MM.1S (cell line): ENCODE data around the gene TSPAN1.

ENCODE experiments used
- DNase-seq: peaks from one replicate; pipeline ENCODE4 v3.0.0-alpha.2; 2015
- H2AFZ ChIP-seq: fragments of 300-600 bp; sonication (generic); 2 replicates; pipeline ENCODE4 v1.6.0; 2016; ENCODE audit warnings: antibody characterized with exemption, low read length
- H3F3A ChIP-seq: fragments of 300-600 bp; sonication (generic); 2 replicates; pipeline ENCODE4 v1.6.1; 2016; ENCODE audit warnings: mild to moderate bottlenecking, antibody characterized with exemption, low read length, moderate library complexity, mixed read lengths; ENCODE audit not compliant: insufficient read depth
- H3K27ac ChIP-seq: fragments of 300-600 bp; sonication (generic); 2 replicates; pipeline ENCODE4 v1.5.1; 2016; ENCODE audit warnings: mild to moderate bottlenecking, low read length
- H3K27me3 ChIP-seq: fragments of 300-600 bp; sonication (generic); replicated peaks from 2 replicates; pipeline ENCODE4 v1.6.0; 2016; ENCODE audit warnings: low read length; ENCODE audit not compliant: insufficient read depth
- H3K36me3 ChIP-seq: fragments of 300-600 bp; sonication (generic); replicated peaks from 2 replicates; pipeline ENCODE4 v1.6.1; 2016; ENCODE audit warnings: mild to moderate bottlenecking, low read length, mixed read lengths; ENCODE audit not compliant: insufficient read depth
- H3K4me1 ChIP-seq: fragments of 300-600 bp; sonication (generic); 2 replicates; pipeline ENCODE4 v1.6.1; 2016; ENCODE audit warnings: low read length, mixed read lengths
- H3K4me2 ChIP-seq: fragments of 300-600 bp; sonication (generic); 2 replicates; pipeline ENCODE4 v1.6.0; 2016; ENCODE audit warnings: low read depth, low read length
- H3K4me3 ChIP-seq: fragments of 300-600 bp; sonication (generic); 2 replicates; pipeline ENCODE4 v1.5.1; 2016; ENCODE audit warnings: low read length, mixed read lengths
- H3K79me2 ChIP-seq: fragments of 300-600 bp; sonication (generic); 2 replicates; pipeline ENCODE4 v1.6.1; 2016; ENCODE audit warnings: mixed run types, low read length, mixed read lengths
- H3K9ac ChIP-seq: fragments of 300-600 bp; sonication (generic); 2 replicates; pipeline ENCODE4 v1.6.1; 2016; ENCODE audit warnings: low read length, mixed read lengths
- H3K9me2 ChIP-seq: fragments of 300-600 bp; sonication (generic); replicated peaks from 2 replicates; pipeline ENCODE4 v1.6.1; 2016; ENCODE audit warnings: mild to moderate bottlenecking, low read length, mixed read lengths; ENCODE audit not compliant: insufficient read depth
- H3K9me3 ChIP-seq: fragments of 300-600 bp; sonication (generic); replicated peaks from 2 replicates; pipeline ENCODE4 v1.6.1; 2016; ENCODE audit warnings: mild to moderate bottlenecking, low read length, mixed read lengths; ENCODE audit not compliant: insufficient read depth
- H4K20me1 ChIP-seq: fragments of 300-600 bp; sonication (generic); 2 replicates; pipeline ENCODE4 v1.6.1; 2016; ENCODE audit warnings: mild to moderate bottlenecking, low read length, moderate library complexity, mixed read lengths; ENCODE audit not compliant: insufficient read depth
- EZH2 ChIP-seq: fragments of 300-600 bp; sonication (generic); optimal IDR thresholded peaks from 2 replicates; pipeline ENCODE3; 2017; ENCODE audit warnings: low read depth, mild to moderate bottlenecking, antibody characterized with exemption, low read length, mixed read lengths
- EZH2phosphoT487 ChIP-seq: fragments of 300-600 bp; sonication (generic); IDR thresholded peaks from 2 replicates; pipeline ENCODE4 v1.6.1; 2018; ENCODE audit warnings: antibody characterized with exemption, low read length
- TF ChIP-seq, protein P1 (sequence below): fragments of 300-600 bp; sonication (generic); IDR thresholded peaks from 2 replicates; pipeline ENCODE4 v1.5.1; 2016; ENCODE audit warnings: antibody characterized with exemption, low read length, mixed read lengths

Gene TSPAN1

DNA sequence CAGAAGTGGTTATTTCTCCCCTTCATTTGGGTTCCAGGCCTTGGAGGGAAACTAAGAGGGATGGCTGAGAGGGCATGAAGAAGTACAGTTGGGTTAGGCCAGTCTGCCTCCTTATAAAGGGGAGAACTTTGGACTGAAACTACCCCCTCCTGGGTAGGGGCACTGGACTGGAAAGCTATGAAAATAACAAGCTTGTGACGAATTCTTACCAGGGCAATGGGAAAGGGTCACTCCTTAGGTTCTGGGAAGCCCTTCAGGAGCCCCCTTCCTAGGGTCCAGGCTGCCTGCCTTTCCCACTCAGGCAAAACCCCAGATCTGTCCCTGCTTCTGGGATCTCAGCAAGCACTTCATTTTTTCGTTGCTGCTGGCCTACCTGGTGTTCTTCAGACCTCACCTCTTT is 11.2 kb downstream of the TSPAN1 start:
- H3K79me2 ChIP-seq = no peaks in the 10 kb centered on the region
- no peak overlapping the region for H3K4me3 ChIP-seq
- no peak overlapping the region for H3K4me2 ChIP-seq
- no peak for DNase-seq
- H3K27ac ChIP-seq = no peak overlapping the region
- TF ChIP-seq, protein P1, sequence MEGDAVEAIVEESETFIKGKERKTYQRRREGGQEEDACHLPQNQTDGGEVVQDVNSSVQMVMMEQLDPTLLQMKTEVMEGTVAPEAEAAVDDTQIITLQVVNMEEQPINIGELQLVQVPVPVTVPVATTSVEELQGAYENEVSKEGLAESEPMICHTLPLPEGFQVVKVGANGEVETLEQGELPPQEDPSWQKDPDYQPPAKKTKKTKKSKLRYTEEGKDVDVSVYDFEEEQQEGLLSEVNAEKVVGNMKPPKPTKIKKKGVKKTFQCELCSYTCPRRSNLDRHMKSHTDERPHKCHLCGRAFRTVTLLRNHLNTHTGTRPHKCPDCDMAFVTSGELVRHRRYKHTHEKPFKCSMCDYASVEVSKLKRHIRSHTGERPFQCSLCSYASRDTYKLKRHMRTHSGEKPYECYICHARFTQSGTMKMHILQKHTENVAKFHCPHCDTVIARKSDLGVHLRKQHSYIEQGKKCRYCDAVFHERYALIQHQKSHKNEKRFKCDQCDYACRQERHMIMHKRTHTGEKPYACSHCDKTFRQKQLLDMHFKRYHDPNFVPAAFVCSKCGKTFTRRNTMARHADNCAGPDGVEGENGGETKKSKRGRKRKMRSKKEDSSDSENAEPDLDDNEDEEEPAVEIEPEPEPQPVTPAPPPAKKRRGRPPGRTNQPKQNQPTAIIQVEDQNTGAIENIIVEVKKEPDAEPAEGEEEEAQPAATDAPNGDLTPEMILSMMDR = no peak
- TF ChIP-seq EZH2phosphoT487 = no peak
- no peak for TF ChIP-seq EZH2
- H3K4me1 ChIP-seq = no peaks in the 10 kb centered on the region
- no peak overlapping the region for H2AFZ ChIP-seq
- H3F3A ChIP-seq = no peaks in the 10 kb centered on the region
- no peaks in the 10 kb centered on the region for H3K36me3 ChIP-seq
- H3K9me3 ChIP-seq = no peaks in the 10 kb centered on the region
- H3K27me3 ChIP-seq = no peaks in the 10 kb centered on the region
- no peak overlapping the region for H3K9ac ChIP-seq
- no peaks in the 10 kb centered on the region for H4K20me1 ChIP-seq
- no peaks in the 10 kb centered on the region for H3K9me2 ChIP-seq

DNA sequence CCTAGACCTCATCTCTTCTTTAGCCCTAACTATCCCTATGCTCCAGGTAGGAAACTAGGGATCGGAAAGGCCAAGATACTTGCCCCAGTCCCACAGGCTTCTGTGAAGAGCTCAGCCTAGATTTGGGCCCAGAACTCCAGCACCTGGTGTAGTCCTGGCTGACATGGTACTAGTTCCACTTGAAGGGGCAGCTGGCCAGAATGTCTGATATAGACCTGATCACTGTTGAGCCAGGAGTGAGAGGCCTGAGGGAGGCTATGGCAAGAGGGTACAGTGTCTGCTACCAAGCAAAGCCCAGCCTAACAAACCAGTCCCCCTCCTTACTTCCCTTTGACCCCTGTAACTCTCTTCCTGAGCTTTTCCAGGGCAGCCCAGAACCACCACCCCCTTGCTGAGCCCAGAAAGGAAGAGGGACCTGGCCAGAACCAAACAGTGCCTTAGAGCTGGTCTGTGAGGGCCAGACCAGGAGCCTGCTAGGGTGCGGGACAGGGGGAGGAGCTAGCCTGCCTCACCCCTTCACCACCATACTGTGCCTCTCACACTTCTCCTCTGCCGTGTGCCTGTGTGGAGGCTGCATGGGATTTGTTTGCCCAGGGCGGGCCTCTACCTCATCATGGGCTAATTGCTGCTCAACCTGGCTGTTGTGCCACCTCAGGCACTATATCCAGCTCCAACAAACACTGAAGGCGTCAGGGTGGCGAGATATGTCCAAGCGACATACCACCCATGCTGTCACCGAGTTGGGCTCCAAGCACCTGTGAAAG is 12.4 kb downstream of the TSPAN1 start:
- Histone ChIP-seq H4K20me1 (no peaks in the 10 kb centered on the region), H3K79me2 (no peaks in the 10 kb centered on the region), H3K27me3 (no peaks in the 10 kb centered on the region), H3K36me3 (no peaks in the 10 kb centered on the region), H3K27ac (no peak overlapping the region), H3K9ac (no peak overlapping the region), H3K4me3 (no peak overlapping the region), H3F3A (no peaks in the 10 kb centered on the region), H3K9me3 (no peaks in the 10 kb centered on the region), H2AFZ (no peak overlapping the region), H3K4me1 (no peaks in the 10 kb centered on the region), H3K9me2 (no peaks in the 10 kb centered on the region), H3K4me2 (no peak overlapping the region)
- TF ChIP-seq EZH2phosphoT487 = no peak
- no peak for TF ChIP-seq EZH2
- TF ChIP-seq, protein P1 = no peak
- no peak for DNase-seq

DNA sequence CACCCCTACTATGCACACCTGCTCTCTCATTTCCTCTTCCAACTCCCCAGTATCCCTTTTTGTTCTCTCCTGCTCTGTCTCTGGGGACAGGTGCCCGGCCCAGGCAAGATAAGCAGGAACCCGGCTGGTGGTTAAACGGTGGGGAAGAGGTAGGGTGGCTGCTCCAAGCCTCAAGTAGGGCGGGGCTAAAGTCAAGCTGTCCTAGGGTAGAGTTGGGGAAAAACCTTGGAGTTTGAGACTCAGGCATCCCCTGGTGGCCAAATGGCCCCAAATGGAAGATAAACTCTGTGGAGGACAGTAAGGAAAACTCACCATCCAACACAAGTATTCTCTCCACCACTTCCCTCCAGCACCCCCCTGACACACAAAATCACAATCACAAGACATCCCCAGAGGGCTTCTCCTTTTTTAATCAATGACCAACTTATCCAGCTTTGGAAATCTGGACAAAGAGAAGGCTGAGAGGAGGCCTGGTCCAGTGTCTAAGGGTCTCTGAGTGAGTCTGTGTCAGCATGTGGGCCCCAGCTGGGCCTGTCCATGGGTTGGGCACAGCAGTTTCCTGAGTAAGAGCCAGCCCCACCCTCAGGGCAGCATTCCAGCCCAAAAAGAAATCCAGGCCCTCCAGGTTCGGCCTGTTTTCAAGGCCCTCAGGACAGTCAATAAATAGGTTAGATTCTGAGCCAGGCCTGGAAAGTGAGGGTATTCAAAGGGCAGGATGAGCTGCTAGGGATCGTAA is 13.6 kb downstream of the TSPAN1 start:
- H4K20me1 ChIP-seq = no peaks in the 10 kb centered on the region

DNA sequence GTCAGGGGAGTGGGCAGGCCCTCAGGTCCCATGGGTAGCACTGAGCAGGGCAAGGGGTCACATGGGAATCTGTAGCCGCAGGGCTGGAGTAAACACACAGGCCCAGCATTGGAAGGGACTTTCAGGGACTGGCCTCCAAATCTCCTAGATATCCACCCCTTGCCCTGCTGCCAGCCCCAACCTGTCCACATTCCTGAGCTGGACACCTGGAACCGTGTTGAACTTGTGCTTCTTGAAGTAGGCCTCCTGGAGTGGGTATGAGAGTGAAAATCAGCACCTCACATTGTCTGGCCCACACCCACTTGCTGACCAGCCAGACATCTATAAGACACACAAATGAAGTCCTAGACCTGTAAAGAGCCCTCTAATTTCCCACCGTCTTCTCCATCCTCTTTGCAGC is 15.7 kb downstream of the TSPAN1 start:
- TF ChIP-seq, protein P1 = no peak
- TF ChIP-seq EZH2 (no peak), EZH2phosphoT487 (no peak)
- no peaks in the 10 kb centered on the region for H3K36me3 ChIP-seq
- no peaks in the 10 kb centered on the region for H3F3A ChIP-seq
- no peaks in the 10 kb centered on the region for H4K20me1 ChIP-seq
- no peaks in the 10 kb centered on the region for H3K27me3 ChIP-seq
- no peaks in the 10 kb centered on the region for H3K4me1 ChIP-seq
- no peak overlapping the region for H3K27ac ChIP-seq
- H3K4me2 ChIP-seq = no peak overlapping the region
- DNase-seq = no peak
- no peak overlapping the region for H3K9ac ChIP-seq
- H3K9me2 ChIP-seq = no peaks in the 10 kb centered on the region
- no peaks in the 10 kb centered on the region for H3K79me2 ChIP-seq
- H3K4me3 ChIP-seq = no peak overlapping the region
- no peak overlapping the region for H2AFZ ChIP-seq
- no peaks in the 10 kb centered on the region for H3K9me3 ChIP-seq

More for the DNA sequence above, 13.6 kb downstream of the TSPAN1 start:
- no peaks in the 10 kb centered on the region for H3K27me3 ChIP-seq
- no peak overlapping the region for H3K27ac ChIP-seq
- no peak for TF ChIP-seq EZH2
- no peak overlapping the region for H3K9ac ChIP-seq
- no peak overlapping the region for H3K4me2 ChIP-seq
- no peak overlapping the region for H2AFZ ChIP-seq
- H3K79me2 ChIP-seq = no peaks in the 10 kb centered on the region
- no peaks in the 10 kb centered on the region for H3F3A ChIP-seq
- H3K4me3 ChIP-seq = no peak overlapping the region
- no peaks in the 10 kb centered on the region for H3K9me3 ChIP-seq
- no peaks in the 10 kb centered on the region for H3K36me3 ChIP-seq
- no peak for DNase-seq
- H3K9me2 ChIP-seq = no peaks in the 10 kb centered on the region
- H3K4me1 ChIP-seq = no peaks in the 10 kb centered on the region
